Muscle layer of colon (tissue), 2 donors: Measurements from ENCODE around the gene EIF2B2.

ENCODE experiments used
- H3K27ac ChIP-seq: one replicate; pipeline ENCODE4 v1.7.0; 2013; ENCODE audit warnings: low read depth, mild to moderate bottlenecking, low read length, moderate library complexity
- H3K27me3 ChIP-seq, 2 donors: one replicate each; pipeline ENCODE4 v1.7.0; 2013; ENCODE audit warnings: low read length in 2 of 2, mild to moderate bottlenecking in 2 of 2; ENCODE audit not compliant: insufficient read depth in 2 of 2, control insufficient read depth in 1 of 2
- H3K36me3 ChIP-seq: one replicate; pipeline ENCODE4 v1.7.0; 2013; ENCODE audit warnings: mild to moderate bottlenecking, low read length; ENCODE audit not compliant: insufficient read depth
- H3K4me1 ChIP-seq: one replicate; pipeline ENCODE4 v1.7.0; 2013; ENCODE audit warnings: mild to moderate bottlenecking, low read length; ENCODE audit not compliant: insufficient read depth
- H3K4me3 ChIP-seq, 2 donors: one replicate each; pipeline ENCODE4 v1.7.0; 2013; ENCODE audit warnings: low read length in 2 of 2, low read depth in 1 of 2, mild to moderate bottlenecking in 1 of 2, moderate library complexity in 1 of 2
- H3K9ac ChIP-seq: one replicate; pipeline ENCODE4 v1.7.0; 2013; ENCODE audit warnings: low read length
- H3K9me3 ChIP-seq: one replicate; pipeline ENCODE4 v1.7.0; 2013; ENCODE audit warnings: mild to moderate bottlenecking, low read length
- donor health status: abdominal sarcoma.
- donor health status: Adenocarcinoma of cecum.

EIF2B2 gene

GRCh38 chr14:74975059-74975810, 27.5 kb upstream of the EIF2B2 start:
- peaks cover 5% of the 10 kb centered on the region for H3K4me1 ChIP-seq
- H3K27me3 ChIP-seq = no peaks in the 10 kb centered on the region
- H3K36me3 ChIP-seq = no peaks in the 10 kb centered on the region
- H3K9ac ChIP-seq = no peak overlapping the region
- H3K27ac ChIP-seq = no peak overlapping the region
- H3K9me3 ChIP-seq = no peaks in the 10 kb centered on the region
- H3K4me3 ChIP-seq = no peak overlapping the region

- no peaks in the 10 kb centered on the region for H3K27me3 ChIP-seq
- H3K36me3 ChIP-seq = no peaks in the 10 kb centered on the region
- no peak overlapping the region for H3K9ac ChIP-seq
- H3K27ac ChIP-seq = no peak overlapping the region
- H3K4me1 ChIP-seq = peaks cover 5% of the 10 kb centered on the region
- no peaks in the 10 kb centered on the region for H3K9me3 ChIP-seq
- H3K4me3 ChIP-seq = no peak overlapping the region
Measured at GRCh38 chr14:74976264-74977113, 26.2 kb upstream of the EIF2B2 start.

- no peaks in the 10 kb centered on the region for H3K27me3 ChIP-seq
- H3K4me1 ChIP-seq = peaks cover 5% of the 10 kb centered on the region
- no peaks in the 10 kb centered on the region for H3K9me3 ChIP-seq
- no peak overlapping the region for H3K27ac ChIP-seq
- no peaks in the 10 kb centered on the region for H3K36me3 ChIP-seq
- no peak overlapping the region for H3K4me3 ChIP-seq
- no peak overlapping the region for H3K9ac ChIP-seq
Measured at GRCh38 chr14:74977164-74977900, 25.4 kb upstream of the EIF2B2 start.

GRCh38 chr14:74977901-74978385, 24.8 kb upstream of the EIF2B2 start:
- no peak overlapping the region for H3K27ac ChIP-seq
- no peaks in the 10 kb centered on the region for H3K36me3 ChIP-seq
- H3K4me1 ChIP-seq = peaks cover 5% of the 10 kb centered on the region
- no peak overlapping the region for H3K4me3 ChIP-seq
- no peaks in the 10 kb centered on the region for H3K27me3 ChIP-seq
- no peak overlapping the region for H3K9ac ChIP-seq
- H3K9me3 ChIP-seq = no peaks in the 10 kb centered on the region

GRCh38 chr14:74978416-74978947, 24.2 kb upstream of the EIF2B2 start:
- Histone ChIP-seq H3K4me1 (peaks cover 5% of the 10 kb centered on the region), H3K4me3 (no peak overlapping the region), H3K36me3 (no peaks in the 10 kb centered on the region), H3K9ac (no peak overlapping the region), H3K27ac (no peak overlapping the region), H3K9me3 (no peaks in the 10 kb centered on the region), H3K27me3 (no peaks in the 10 kb centered on the region)

- no peaks in the 10 kb centered on the region for H3K36me3 ChIP-seq
- no peaks in the 10 kb centered on the region for H3K27me3 ChIP-seq
- no peak overlapping the region for H3K9ac ChIP-seq
- H3K9me3 ChIP-seq = no peaks in the 10 kb centered on the region
- no peak overlapping the region for H3K27ac ChIP-seq
- no peak overlapping the region for H3K4me3 ChIP-seq
- peaks cover 5% of the 10 kb centered on the region for H3K4me1 ChIP-seq
Measured at GRCh38 chr14:74979029-74979428, 23.7 kb upstream of the EIF2B2 start.

GRCh38 chr14:74979442-74980397, 23.0 kb upstream of the EIF2B2 start:
- no peak overlapping the region for H3K27ac ChIP-seq
- H3K36me3 ChIP-seq = no peaks in the 10 kb centered on the region
- H3K9ac ChIP-seq = no peak overlapping the region
- peaks cover 5% of the 10 kb centered on the region for H3K4me1 ChIP-seq
- no peaks in the 10 kb centered on the region for H3K9me3 ChIP-seq
- H3K4me3 ChIP-seq = no peak overlapping the region
- no peaks in the 10 kb centered on the region for H3K27me3 ChIP-seq

GRCh38 chr14:74980398-74980730, 22.4 kb upstream of the EIF2B2 start:
- H3K27ac ChIP-seq = no peak overlapping the region
- H3K27me3 ChIP-seq = no peaks in the 10 kb centered on the region
- H3K9ac ChIP-seq = no peak overlapping the region
- no peaks in the 10 kb centered on the region for H3K36me3 ChIP-seq
- no peaks in the 10 kb centered on the region for H3K9me3 ChIP-seq
- H3K4me1 ChIP-seq = peaks cover 4% of the 10 kb centered on the region
- no peak overlapping the region for H3K4me3 ChIP-seq

GRCh38 chr14:74980731-74981461, 21.8 kb upstream of the EIF2B2 start:
- Histone ChIP-seq H3K27me3 (no peaks in the 10 kb centered on the region), H3K27ac (no peak overlapping the region), H3K4me3 (no peak overlapping the region), H3K4me1 (no peaks in the 10 kb centered on the region), H3K9ac (no peak overlapping the region), H3K36me3 (no peaks in the 10 kb centered on the region), H3K9me3 (no peaks in the 10 kb centered on the region)

GRCh38 chr14:74981462-74981782, 21.3 kb upstream of the EIF2B2 start:
- no peaks in the 10 kb centered on the region for H3K9me3 ChIP-seq
- no peaks in the 10 kb centered on the region for H3K36me3 ChIP-seq
- H3K27me3 ChIP-seq = no peaks in the 10 kb centered on the region
- no peak overlapping the region for H3K9ac ChIP-seq
- no peaks in the 10 kb centered on the region for H3K4me1 ChIP-seq
- no peak overlapping the region for H3K4me3 ChIP-seq
- no peak overlapping the region for H3K27ac ChIP-seq
